22Rv1 (cell line): ENCODE measurements around the gene PCSK1.
"Not testable (repeated sequence)": the region's sequence is repeated elsewhere in the genome, so short reads cannot be mapped to it uniquely, and the experiment has no call there.

Experiments
- H3K27ac ChIP-seq: fragments of 450-650 bp; 2 replicates; pipeline ENCODE4 v1.5.1; 2017
- CTCF ChIP-seq: fragments of 450-650 bp; IDR thresholded peaks from 2 replicates; pipeline ENCODE4 v1.5.1; 2017; ENCODE audit warnings: mild to moderate bottlenecking
- ZFX ChIP-seq: fragments of 450-650 bp; IDR thresholded peaks from 2 replicates; pipeline ENCODE4 v1.6.1; 2017; ENCODE audit warnings: antibody characterized with exemption, borderline replicate concordance

PCSK1 gene

GRCh38 chr5:96407436-96407835 lies 25.6 kb downstream of the PCSK1 start:
- no peak overlapping the region for H3K27ac ChIP-seq
- TF ChIP-seq CTCF (no peak), ZFX (no peak)

GRCh38 chr5:96404191-96404867 lies 28.7 kb downstream of the PCSK1 start:
- H3K27ac ChIP-seq = no peak overlapping the region
- no peak for TF ChIP-seq ZFX
- no peak for TF ChIP-seq CTCF

GRCh38 chr5:96402500-96402899 lies 30.5 kb downstream of the PCSK1 start:
- no peak for TF ChIP-seq ZFX
- no peak for TF ChIP-seq CTCF
- H3K27ac ChIP-seq = no peak overlapping the region

GRCh38 chr5:96396878-96397277 lies 36.2 kb downstream of the PCSK1 start:
- no peak overlapping the region for H3K27ac ChIP-seq
- TF ChIP-seq ZFX = no peak
- TF ChIP-seq CTCF = no peak

- not testable (repeated sequence) for H3K27ac ChIP-seq
These were observed 37.8 kb downstream of the PCSK1 start for GRCh38 chr5:96395295-96395694.

GRCh38 chr5:96391921-96392320 lies 41.1 kb downstream of the PCSK1 start:
- TF ChIP-seq CTCF (no peak), ZFX (no peak)

GRCh38 chr5:96388176-96388575 lies 44.9 kb downstream of the PCSK1 start:
- TF ChIP-seq ZFX (no peak), CTCF (no peak)
- H3K27ac ChIP-seq = no peak overlapping the region

More at GRCh38 chr5:96391921-96392320, 41.1 kb downstream of the PCSK1 start:
- H3K27ac ChIP-seq = no peak overlapping the region

- H3K27ac ChIP-seq = no peak overlapping the region
- TF ChIP-seq ZFX (no peak), CTCF (no peak)
These were observed 45.4 kb downstream of the PCSK1 start for GRCh38 chr5:96387616-96388015.
